Endometrial microvascular endothelial cells (primary cell): ENCODE data around the gene CEP85L. TPM values are rescaled to one million over a fixed set of nuclear protein-coding genes. Genes with fewer than 3 reads are reported as not detected.

Source experiments
- in situ Hi-C: cut with HindIII; loops from 2 replicates; pipeline ENCODE4 v1.10.0; 2017; ENCODE audit warnings: low sequenced_read_pairs, low pct_unique_long_range_greater_than_20kb; ENCODE audit errors: inconsistent ontology term
- total RNA-seq: library from RNA; depleted of rRNA; stranded (reverse); fragments of >200 nt; gene quantifications from one replicate; pipeline ENCODE4 v1.2.3, GENCODE V29; 2015; ENCODE audit errors: inconsistent ontology term

CEP85L gene
- total RNA-seq, 1 donor from 2014 or later: 5.9 TPM

DNA sequence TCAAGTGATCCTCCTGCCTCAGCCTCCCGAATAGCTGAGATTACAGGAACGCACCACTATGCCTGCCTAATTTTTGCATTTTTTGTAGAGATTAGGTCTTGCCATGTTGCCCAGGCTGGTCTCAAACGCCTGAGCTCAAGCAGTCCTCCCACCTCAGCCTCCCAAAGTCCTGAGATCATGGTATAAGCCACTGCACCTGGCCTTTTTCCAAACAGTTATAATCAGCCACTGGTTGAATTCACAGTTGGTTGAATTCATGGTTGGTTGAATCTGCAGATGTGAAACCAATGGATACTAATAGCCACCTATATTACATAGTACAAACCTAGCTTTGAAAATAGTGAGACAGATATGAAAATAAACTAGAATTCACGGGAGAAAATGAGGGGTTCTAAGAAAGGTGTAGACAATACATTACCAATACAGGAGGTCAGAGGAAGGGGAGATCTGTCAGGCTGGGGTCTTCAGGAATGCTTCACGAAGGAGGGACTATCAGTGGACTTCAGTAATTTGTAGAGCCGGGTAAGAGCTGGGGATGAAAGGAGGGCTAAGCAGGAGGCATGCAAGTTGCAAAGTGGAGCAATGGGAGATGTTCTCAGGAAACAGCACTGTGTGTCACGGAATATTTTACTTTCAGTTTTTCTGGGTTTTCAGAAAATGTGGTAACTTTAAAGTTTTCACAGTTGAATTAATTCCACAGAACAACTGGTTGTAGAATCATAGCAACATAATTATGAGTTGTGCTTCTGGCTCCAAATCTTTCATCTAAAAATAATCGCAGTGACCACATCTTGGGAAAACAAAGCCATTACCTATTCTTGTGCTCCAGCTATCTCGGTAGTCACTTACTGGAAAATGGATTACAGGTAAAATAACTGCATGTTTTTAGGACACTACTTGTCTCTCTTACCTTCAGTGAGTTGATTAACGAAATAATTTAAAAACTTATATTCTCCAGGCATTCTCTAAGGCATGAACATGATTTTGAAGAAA lies 12.9 kb upstream of the CEP85L start:
- in situ Hi-C loops: no loop called here

DNA sequence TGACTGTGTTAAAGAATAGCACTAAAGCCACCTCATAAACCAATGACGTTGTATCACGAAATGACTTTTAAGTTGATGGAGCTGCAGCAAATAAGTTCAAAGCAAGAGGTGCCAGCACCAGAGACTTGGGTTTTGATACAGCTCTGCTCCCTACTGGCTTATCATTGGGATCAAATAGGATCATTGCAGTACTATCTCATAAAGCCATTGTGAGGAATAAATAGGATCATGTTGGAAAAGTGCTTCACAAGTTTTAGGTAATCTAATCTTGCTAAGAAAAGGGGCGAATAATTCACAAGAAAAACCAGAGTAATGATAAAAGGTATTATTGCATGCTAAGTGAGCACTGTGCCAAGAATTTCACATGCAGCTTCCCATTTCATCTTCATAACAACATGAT lies 10.4 kb upstream of the CEP85L start:
- in situ Hi-C loops: no loop called here

DNA sequence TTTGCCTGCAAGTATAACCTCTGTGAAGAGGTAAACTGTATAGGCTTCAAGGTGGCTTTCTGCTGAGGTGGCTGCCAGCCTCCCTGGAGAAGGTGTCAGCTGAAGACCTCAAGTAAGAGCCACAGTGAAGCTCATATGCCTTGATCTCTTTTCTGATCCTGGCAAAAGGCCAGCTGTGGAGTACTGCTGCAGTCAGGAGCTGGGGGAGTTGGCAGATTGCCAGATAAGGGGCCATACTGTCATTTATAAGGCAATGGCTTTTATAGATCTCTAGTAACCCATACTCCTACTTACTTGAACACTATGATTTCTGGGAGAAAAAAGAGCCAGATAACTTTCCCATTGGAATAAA lies 8.8 kb upstream of the CEP85L start:
- in situ Hi-C loops: no loop called here

DNA sequence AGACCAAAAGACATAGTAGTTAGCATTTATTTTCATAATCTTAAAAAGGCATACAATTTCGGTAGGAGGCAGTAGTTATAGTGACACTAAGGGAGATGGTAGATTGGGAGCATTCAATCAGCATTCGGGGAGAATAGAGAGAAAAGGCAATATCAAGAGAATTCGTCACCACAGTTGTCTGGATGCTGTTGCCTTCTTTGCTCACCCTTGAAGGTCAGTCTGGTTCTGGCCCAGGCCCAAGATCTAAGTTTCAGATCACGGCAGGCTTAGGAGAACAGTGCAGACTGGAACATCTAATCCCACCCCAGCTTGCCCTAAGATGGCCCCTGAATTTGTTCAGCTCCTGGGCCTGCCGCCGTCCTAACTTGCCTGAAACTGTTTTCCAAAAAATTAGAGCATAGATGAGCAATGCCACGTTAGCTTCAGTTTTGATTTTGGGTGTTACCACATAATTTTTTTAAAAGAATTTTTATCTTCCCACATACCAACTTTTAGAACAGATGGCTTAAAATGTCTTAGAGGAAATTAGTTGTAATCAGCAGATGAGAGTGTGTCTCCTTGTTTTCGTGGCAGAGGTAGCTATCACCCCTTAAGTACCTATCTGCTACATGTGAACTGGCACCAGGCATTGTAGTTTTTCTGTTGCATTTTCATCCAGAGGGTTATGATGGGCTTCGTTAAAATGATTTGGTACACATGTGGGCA lies 8.3 kb upstream of the CEP85L start:
- in situ Hi-C loops: no loop called here

DNA sequence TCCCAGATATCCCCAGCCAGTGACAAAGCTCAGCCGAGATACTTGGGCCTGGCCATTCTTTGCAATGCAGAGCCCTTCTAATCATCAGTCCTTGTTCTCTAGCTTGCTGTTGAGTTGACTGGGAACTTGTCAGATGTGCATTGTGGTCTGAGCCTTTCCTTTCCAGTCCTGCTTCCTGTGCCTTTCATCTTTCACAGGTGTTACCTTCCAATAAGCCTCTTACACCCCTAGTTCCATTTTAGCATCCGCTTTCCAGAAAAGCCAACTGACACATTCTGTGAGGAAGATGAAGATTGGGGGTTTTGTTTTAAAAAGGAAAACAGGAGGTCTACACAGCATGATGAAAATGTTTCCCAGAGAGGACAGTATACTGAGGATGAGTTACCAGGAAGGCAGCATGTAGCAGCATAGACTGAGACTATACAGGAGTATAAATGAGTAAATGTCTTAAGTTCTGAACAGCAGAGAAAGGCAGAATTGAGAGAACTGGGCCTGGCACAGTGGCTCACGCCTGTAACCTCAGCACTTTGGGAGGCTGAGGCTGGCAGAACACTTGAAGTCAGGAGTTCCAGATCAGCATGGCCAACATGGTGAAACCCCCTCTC lies 5.6 kb upstream of the CEP85L start:
- in situ Hi-C loops: no loop called here

DNA sequence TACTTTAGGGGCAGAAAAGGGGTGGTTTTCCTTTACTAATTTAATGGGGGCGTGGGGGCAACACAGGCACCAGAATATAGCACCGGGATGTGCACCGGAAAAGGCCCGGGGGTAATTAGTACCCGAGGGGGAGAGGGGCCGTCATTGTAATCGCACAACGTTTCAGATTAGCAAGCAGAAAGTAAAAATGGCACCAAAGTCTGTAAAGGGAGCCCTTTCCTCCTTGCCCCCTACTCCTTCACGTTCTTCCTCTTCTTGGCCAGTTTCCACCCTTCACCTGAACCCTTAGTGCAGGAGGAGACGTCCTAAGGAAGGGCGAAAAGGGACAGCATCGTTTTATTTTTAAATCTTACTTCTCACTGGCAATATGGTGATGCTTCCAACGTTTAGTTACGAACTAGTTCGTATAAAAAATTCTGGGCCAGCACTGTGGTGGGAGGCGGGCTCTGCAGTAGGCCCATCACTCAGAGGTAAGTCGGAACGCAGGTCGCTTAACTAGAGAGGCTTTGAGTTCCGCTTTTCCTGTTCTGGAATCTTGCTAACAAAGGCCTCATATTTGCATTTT lies 742 bp upstream of the CEP85L start:
- in situ Hi-C loops: no loop called here

DNA sequence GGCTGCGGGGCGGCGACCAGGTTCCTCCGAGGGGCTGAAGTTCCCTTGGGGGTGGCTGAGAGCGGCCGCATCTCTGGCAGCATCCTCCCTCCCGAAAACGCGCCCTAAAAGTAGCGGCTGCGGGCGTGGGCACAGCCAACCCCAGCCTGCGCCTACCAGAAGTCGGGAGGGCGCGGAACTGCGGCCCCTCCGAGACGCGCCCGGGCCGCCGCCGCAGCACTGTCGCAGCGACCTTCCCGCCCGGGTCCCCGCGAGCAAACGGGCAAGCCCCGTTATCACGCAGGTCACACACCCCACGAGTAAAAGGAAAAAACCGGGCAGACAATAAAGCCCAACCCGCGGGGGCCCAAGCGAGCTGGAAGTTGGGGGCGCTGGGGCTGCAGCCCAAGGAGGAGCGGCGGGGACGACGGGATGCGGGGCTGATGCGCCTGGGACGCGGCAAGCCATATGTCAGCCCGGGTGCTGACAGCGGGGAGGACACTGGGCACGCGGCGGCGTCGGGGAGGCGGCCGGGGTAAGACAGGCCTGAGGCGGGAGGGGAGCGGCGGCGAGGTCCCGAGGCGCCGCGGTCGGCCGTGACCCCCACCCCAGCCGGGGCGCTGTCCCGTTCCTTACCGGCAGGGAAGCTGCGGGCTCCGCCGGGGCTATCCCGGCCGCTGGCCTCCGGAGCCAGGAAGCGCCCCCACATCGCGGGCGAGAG lies 659 bp downstream of the CEP85L start:
- in situ Hi-C loops: no loop called here

DNA sequence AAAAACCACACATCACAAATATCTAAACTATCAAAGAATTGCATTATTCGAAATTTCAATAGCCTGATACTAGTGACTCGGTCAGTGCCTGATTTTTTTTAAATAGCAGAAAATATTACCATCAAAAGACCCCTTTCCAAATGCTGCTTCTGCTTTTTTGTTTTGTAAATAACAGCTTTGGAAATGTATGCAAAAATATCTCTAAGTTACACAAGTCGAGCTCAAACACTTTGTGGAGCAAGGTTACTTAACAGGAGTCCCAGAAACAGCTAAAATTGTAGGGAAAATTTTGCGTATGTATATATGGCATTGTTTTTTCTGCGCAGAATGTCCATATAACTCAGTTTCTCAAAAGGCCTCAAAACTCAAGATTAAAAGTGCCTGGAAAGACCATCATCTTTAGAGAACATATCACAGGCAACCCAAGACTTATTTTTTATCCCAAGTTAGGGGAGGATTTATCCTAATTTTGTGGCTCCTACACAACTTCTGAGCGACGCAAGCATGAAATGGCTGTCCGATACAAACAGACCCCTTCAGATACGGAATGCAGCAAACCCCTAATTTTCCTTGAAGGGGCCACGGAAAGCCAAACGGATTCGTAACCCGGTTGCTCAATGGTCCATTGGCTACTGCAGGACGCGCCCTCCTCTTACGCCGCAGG lies 1.3 kb downstream of the CEP85L start:
- in situ Hi-C loops: no loop called here

DNA sequence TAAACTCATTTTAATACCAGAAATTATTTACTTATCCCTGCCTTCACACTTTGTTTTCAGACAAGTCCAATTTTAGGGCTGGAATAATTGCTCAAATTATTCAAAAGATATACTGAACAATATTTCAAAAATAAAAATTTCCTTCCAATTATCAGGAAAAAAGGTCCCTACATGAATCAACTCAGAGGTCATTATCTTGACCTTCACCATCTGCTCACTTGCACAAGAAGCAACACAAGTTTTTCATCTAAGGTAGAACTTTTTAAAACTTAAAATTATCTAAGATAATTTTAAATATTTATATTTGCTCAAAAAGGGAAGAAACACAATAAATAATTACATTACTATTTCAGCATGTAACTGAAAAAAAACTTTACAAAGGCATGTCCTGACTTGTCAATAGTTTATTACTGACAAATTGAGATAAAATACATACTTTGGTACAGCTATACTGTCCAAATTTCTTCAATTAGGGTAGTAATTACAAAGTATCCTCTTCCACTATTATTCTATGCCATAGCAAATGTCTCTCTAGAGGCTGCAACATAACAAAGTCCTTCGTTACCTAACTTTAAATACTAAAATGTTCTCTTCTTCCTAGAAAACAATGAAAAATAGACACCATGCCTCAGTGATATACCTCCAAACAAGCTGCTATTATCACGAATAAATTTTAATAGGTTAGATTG lies 2.4 kb downstream of the CEP85L start:
- in situ Hi-C loops: no loop called here

DNA sequence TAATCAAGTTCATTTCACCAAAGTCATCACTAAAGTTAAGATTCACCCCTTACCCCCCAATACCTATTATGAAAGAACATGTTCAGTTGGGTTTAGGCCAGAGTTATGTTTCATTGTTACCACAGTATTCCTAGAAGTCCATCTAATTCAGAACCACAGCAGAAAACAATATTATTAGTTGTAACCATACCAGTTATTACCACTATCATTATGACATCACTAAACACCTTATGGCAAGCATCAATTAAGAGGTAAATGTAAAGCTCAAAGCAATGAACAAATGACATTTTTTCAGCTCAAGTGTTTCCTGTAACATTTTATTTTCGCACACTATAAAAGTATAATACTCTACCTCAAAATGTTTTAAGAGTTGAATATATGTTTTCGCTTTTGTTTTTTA lies 4.4 kb downstream of the CEP85L start:
- in situ Hi-C loops: no loop called here

DNA sequence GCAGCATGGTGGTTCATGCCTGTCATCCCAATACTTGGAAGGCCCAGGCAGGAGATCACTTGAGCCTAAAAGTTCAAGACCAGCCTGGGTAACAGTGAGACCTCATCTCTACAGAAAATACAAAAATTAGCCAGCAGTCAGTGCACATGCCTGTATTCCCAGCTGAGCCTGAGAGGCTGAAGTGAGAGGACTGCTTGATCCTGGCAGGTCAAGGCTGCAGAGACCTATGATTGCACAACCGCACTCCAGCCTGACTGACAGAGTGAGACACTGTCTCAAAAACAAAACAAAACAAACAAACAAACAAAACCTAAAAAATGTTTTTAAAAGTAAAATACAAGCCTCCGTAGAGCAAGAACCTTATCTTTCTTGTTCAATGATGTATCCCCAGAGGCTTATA lies 6.0 kb downstream of the CEP85L start:
- in situ Hi-C loops: no loop called here

DNA sequence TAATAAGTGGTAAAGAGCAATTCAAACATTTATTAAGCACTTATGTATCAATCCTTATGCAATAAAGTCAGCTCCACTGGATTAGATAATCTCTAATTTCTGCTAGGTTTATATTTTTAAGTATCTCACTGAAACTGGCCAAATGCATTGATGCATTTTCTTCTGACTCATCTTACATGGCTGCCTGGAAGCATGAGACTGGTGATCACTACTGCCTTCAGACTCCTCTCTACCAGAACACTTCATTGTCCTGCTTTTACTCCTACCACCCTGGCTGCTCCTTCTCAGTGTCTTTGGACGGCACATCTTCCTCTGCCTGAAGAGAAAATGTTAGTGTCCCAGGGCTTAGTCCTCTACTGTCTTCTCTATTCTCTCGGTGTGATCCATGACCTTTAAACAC lies 7.4 kb downstream of the CEP85L start:
- in situ Hi-C loops: no loop called here

DNA sequence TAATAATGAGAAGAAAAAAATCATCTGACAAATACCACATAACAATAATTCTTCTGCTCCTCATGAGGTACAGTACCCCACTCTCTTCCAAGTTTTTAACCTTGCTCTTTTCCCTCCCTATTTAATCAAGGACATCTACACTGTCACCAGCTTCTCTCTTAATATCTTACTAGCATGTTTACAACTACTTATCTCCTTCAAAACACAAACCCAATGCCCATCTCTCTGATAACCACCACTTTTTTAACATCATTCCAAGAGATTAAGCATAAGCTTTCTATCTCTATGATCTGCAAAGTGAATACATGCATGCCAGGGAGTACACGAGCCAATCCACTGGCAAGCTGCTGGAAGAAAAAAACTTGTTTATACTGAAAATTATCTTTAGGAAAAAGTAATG lies 10.3 kb downstream of the CEP85L start:
- in situ Hi-C loops: no loop called here

DNA sequence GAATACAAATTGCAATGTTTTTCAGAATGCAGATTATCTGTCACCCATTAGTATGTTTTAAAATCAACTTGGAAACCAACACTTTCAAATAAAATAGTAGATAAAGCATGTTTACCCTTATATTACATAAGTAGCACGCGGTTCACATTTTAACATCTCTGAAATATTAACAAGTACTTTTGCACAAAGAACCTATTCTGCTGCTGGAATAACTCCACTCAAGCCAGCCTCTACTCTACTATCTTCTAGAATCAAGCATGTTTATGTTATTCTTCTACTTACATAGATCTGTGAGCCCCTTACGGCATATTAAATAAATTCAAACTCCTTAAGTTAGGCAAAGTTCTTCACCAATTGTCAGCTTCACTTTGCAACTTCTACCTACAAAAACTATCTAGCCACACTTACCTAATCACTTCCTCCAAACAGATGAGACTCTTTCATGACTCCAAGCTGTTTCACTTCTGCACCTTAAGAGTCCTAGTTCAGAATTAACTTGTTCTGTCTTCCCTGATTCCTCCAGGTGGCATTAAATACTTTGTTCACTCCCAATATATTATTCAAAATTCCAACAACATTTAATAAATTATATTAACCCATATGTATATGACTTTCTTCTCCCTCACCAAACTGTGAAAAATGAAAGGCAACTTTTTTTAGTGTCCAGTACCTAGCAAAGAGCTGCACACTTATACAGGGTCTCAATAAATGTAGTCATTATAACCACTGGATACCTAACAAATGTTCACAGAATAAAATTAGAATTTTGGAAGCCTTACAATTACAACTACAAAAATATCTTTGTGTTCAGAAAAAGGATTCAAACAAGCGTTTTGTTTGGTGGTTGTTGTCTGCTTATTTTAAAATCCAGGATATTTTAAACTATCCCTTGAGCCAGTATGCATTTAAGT lies 12.1 kb downstream of the CEP85L start:
- in situ Hi-C loops: no loop called here

DNA sequence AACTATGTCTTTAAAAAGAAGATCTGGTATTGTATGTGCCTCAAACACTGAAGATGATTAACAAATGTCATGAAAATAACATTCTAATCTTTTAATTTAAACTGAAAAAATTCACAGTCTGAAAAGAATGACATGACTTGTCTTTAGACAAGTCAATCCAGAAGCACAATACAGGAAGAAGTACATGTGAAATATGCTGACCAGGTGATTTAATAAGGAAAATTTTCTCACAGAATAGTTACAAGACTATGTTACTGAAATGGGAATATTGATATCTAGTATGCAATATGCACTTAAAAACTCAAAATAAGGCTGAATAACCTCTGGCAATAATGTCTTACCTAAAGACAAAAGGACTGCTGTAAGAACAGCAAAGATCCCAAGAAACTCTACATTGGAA lies 13.1 kb downstream of the CEP85L start:
- in situ Hi-C loops: no loop called here

DNA sequence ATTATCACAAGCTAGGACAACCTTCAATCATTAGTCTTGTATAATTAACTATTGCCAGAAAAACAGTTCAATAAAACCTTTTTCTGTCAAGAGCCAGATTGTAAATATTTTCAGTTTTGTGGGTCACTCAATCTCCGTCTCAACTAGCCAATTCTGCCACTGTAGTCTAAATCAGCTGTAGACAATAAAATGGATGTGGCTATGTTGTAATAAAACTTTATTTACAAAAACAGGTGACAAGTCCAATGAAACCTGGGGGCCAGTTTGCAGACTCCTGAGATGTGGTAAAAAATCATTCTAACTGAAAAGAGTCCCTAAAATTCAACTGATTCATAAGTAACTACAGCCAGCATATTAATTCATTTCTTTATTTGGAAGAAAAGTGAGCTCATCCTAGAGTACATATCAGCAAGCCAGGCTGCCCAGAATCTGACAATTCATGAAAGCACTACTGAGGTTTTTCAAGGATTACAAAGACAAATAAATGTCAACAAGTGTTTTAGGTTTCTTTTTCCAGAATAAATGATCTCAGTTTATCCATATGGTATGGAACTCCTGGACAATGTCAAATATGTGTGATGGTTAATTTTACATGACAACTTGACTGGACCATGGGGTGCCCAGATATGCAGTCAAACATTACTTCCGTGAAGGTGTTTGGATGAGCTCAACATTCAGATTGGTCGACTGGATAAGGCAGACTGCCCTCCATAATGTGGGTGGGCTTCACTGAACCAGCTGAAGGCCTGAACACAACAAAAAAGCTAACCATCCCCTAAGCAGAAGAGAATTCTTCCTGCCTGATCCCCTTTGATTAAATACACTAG lies 15.3 kb downstream of the CEP85L start:
- in situ Hi-C loops: no loop called here
